ENCODE data around the gene CRYGN.

GRCh38 chr7:151454305-151454704, 14.4 kb upstream of the CRYGN start:
- TF ChIP-seq POLR2A (IDR thresholded peaks at IDR 0.05), result no peak
- TF ChIP-seq, protein P1, sequence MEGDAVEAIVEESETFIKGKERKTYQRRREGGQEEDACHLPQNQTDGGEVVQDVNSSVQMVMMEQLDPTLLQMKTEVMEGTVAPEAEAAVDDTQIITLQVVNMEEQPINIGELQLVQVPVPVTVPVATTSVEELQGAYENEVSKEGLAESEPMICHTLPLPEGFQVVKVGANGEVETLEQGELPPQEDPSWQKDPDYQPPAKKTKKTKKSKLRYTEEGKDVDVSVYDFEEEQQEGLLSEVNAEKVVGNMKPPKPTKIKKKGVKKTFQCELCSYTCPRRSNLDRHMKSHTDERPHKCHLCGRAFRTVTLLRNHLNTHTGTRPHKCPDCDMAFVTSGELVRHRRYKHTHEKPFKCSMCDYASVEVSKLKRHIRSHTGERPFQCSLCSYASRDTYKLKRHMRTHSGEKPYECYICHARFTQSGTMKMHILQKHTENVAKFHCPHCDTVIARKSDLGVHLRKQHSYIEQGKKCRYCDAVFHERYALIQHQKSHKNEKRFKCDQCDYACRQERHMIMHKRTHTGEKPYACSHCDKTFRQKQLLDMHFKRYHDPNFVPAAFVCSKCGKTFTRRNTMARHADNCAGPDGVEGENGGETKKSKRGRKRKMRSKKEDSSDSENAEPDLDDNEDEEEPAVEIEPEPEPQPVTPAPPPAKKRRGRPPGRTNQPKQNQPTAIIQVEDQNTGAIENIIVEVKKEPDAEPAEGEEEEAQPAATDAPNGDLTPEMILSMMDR (IDR thresholded peaks at IDR 0.05), result no peak
